Measurements from ENCODE around the gene B4GALT2.
A peak's percentile ranks its signal among the peaks of the same experiment; 100 is the strongest.

B4GALT2 gene

DNA sequence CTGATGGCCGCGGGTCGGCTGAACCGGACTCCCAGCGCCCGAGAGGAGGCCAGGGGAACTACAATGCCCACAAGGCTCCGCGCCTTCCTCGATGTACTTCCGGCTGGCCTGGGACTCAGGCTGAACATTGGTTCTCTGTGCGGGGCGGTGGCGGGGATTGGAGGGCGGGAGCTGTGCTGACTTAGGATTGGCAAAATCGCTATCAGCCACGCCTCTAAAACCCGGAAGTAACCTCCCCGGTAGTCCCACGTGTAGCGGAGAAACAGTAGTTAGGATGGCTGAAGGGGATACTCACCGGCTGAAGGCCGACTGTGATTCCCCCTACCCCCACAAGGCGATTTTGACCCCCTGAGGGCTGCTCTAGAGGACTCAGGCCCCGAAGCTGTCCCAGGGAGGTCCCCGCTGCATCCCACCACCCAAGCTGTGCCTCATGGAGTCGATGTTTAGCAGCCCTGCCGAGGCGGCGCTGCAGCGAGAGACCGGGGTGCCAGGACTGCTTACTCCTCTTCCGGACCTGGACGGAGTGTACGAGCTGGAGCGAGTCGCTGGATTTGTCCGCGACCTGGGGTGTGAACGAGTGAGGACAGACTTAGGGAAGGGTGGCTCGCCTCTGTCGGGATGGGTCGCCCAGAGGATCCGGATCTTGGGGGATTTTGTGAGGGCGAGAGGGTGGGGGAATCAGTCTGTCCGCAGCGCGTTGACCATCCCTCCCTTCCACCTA is 9.1 kb upstream of the B4GALT2 start, which contains the start of gene DPH2:
DPH2 (plus strand) TSS at position 265 of the 721 bp plus-strand sequence; CDS start at position 431, 166 bp downstream.
- peak; percentile 98 for DNase-seq (ENCODE audit: low spot score)

DNA sequence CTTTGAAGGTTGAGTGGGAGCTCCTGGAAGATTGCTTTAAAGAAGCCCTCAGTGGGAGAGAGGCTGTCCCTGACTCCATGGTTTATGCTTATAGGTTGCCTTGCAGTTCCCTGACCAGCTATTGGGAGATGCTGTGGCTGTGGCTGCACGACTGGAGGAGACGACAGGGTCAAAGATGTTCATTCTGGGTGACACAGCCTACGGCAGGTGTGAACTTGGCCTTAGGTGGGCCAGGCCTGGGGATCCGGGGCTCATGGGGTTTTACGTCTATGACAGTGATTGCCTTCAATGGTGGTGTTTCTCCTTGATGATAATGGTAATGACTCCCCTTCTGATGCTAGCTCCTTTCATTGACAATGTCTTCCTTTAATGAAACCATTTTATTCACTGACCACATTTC is 8.5 kb upstream of the B4GALT2 start:
- DNase-seq (ENCODE audit: low spot score): no peak

- no peak for DNase-seq (ENCODE audit: low spot score)
These were observed 8.1 kb upstream of the B4GALT2 start for GRCh38 chr1:43970911-43971310.

DNA sequence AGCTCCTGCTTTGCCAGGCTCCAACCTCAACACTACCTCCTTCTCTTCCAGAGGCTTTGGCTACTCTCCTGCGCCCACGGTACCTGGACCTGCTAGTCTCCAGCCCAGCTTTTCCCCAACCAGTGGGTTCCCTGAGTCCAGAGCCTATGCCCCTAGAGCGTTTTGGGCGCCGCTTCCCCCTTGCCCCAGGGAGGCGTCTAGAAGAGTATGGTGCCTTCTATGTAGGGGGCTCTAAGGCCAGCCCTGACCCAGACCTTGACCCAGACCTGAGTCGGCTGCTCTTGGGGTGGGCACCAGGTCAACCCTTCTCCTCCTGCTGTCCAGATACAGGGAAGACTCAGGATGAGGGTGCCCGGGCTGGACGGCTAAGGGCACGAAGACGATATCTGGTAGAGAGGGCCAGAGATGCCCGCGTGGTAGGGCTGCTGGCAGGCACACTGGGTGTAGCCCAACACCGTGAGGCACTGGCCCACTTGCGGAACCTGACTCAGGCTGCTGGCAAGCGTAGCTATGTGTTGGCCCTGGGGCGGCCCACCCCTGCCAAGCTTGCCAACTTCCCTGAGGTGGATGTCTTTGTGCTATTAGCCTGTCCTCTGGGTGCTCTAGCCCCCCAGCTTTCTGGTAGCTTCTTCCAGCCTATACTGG is 7.6 kb upstream of the B4GALT2 start:
- DNase-seq (ENCODE audit: low spot score): no peak

DNA sequence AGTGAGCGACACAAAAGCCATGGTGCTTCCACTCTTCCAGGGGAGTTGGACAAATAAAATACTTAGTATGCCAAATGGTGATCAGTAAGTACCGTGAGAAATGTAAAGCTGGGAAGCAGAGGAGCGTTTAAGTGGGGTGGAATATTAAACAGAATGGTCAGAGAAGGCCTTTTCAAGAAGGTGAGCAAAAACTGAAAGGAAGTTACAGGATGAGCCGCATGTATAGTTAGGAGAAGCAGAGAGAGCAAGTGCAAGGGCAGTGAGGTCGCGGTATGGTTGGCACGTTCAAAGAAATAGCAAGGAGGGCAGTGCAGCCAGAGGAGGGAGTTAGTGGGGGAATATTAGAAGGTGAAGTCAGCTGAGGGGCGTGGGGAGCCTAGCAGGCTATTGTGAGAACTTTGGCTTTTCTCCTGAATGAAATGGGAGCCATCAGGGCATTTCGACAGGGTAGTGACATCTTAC is 5.0 kb upstream of the B4GALT2 start:
- no peak for DNase-seq (ENCODE audit: low spot score)

DNA sequence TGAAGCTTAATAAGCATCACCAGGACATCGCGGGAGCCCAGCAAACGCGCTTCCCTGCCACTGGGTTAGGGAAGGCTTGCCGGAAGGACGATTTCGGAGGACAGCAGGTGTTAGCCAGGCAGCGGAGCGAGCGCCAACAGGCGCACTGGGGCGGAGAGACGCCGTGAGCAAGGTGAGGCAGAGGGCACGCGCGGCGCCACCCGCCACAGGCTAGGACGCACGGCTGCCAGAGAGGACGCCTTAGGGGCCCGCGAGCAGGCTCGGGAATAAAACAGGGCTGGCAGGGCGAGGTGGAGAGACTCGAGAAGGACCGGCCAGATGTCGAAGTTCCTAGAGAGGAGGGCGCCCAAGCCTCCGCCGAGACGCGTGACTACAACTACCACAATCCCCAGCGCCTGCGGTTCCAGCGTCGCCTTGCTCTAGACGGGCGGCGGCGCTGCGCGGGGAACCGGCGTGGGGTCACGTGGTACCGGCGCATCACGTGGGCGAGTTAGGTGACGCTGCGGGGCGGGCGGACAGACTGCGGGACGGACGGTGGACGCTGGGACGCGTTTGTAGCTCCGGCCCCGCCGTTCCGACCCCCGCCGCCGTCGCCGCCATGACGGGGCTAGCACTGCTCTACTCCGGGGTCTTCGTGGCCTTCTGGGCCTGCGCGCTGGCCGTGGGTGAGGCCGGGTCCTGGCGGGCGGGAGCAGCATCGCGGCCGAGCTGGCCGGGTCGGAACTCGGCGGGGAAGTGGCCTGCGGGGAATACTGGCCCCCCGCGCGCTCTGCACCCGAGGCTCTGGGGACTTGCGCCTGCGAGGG is 4.4 kb upstream of the B4GALT2 start, which contains the start of gene ATP6V0B:
ATP6V0B (plus strand) TSS at position 518 of the 806 bp plus-strand sequence; CDS start at position 599, 81 bp downstream.
- DNase-seq (ENCODE audit: low spot score): peak; percentile 98

DNA sequence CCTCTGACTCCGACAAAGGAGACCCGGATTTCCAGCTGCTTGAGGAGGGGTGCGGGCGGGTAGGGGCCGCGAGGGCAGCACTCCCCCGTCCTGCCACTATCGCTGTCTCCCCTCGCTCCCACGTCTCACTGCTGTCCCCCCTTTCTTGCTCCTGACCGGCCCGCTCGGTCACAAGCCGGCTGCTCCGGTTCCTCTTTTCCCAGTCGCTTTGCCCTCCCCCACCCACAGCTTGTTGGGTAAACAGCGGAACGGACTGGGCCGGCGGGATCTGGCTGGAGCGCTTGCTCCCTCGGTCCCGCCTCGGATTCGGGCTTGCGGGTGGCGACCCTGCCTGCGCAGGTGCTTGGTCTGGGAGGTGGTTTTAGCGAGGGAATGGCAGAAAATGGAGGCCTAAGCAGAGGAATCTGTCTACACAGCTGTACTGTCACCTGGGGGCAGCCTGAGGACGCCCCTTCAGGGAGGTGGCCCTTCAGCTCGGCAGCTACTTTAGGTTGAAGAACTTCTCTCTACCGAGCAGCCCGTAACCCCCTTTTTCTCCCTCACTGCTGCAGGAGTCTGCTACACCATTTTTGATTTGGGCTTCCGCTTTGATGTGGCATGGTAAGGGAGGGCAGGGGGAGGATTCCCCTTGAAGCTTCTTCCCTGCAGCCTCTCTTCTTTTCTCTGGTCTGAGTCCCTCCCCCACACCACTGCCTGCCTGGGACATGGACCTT is 3.6 kb upstream of the B4GALT2 start:
- DNase-seq (ENCODE audit: low spot score): peak; percentile 51

DNA sequence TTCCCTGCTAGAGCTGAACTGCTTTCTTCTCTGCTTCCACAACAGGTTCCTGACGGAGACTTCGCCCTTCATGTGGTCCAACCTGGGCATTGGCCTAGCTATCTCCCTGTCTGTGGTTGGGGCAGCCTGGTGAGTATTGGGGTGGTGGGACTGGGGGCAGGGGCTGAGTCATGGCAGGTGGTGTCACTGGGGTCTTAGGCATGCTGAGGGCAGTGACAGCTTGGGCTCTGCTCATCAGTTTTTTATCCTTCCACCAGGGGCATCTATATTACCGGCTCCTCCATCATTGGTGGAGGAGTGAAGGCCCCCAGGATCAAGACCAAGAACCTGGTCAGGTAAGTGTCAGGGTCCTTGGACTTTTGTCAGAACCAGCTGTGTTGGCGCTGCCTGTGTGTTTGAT is 3.0 kb upstream of the B4GALT2 start:
- DNase-seq (ENCODE audit: low spot score): no peak

DNA sequence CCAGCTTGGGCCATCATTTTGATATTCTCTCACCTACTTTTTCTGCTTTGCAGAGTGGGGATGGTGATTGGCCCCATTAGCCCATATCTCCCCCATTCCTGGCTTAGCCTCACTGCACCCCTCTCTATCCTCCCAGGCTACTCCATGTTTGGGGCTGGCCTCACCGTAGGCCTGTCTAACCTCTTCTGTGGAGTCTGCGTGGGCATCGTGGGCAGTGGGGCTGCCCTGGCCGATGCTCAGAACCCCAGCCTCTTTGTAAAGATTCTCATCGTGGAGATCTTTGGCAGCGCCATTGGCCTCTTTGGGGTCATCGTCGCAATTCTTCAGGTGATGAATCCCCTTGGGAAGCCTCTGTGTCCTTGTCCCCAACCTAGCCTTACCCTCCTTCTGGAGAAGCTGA is 2.1 kb upstream of the B4GALT2 start:
- DNase-seq (ENCODE audit: low spot score): no peak

DNA sequence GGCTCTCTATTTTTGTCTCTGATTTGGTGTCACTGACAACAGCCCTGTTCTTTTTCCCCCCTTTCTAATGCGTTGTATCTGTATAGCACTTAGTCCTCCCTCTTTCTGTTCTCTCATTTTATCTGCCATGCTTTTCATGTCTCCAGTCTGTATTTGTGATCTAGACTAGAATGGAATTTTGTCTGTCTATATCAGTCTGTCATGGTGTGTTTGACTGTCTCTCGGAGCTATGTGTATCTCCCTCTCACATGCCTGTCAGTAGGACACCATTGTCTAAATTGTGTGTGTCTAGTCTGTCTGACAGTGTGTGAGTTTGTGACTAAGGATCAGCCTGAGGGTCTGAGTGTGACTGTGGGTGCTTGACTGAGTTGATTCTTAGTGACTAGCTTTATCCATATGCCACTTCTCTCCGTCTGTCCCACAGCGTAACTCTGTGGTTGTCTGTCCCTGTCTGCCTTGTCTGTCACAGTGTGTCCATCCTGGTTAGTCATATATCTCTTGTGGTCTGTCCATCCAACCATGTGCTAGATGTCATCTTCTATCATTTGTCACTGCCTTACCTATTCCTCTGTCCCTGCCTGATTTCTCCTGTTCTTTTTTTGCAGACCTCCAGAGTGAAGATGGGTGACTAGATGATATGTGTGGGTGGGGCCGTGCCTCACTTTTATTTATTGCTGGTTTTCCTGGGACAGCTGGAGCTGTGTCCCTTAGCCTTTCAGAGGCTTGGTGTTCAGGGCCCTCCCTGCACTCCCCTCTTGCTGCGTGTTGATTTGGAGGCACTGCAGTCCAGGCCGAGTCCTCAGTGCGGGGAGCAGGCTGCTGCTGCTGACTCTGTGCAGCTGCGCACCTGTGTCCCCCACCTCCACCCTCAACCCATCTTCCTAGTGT is 1.4 kb upstream of the B4GALT2 start:
- no peak for DNase-seq (ENCODE audit: low spot score)

- DNase-seq (ENCODE audit: low spot score): no peak
These were observed 803 bp upstream of the B4GALT2 start for GRCh38 chr1:43978264-43978550.

- DNase-seq (ENCODE audit: low spot score): no peak
These were observed 184 bp downstream of the B4GALT2 start for GRCh38 chr1:43979261-43979527.

DNA sequence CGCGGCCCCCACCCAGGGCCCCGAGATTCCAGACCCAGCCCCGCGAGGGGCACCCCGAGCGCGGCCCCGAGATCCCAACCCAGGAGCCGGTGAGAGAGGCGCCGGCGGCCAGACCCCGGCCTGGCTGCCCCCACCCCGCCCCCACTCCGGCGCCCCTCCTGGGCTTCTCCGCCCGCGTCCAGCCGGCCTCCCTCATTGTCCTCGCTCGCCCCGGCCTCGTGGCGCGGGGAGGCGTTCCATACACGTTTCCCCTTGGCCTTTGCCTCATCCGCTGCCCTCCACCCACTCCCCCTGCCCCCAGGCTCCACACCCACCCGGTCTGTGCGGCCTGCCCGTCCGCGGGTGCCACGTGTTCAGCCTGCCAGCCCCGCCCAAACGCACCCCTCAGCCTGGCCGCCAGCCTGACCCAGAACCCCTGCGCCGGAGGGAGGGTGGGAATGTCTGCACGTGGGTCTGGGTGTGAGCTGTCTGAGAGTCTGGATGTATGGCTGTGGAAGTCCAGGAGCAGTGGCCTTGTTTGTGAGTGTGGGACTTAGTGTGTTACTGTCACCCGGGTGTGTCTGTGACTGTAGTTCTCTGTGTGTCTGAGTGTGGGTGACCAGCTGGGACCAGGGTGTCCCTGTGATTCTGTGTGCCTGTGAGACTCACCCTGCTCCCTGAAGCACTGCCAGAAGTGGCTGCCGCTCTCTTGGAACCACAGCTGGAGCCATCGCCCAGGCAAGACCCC is 681 bp downstream of the B4GALT2 start:
- peak; percentile 45 for DNase-seq (ENCODE audit: low spot score)

DNA sequence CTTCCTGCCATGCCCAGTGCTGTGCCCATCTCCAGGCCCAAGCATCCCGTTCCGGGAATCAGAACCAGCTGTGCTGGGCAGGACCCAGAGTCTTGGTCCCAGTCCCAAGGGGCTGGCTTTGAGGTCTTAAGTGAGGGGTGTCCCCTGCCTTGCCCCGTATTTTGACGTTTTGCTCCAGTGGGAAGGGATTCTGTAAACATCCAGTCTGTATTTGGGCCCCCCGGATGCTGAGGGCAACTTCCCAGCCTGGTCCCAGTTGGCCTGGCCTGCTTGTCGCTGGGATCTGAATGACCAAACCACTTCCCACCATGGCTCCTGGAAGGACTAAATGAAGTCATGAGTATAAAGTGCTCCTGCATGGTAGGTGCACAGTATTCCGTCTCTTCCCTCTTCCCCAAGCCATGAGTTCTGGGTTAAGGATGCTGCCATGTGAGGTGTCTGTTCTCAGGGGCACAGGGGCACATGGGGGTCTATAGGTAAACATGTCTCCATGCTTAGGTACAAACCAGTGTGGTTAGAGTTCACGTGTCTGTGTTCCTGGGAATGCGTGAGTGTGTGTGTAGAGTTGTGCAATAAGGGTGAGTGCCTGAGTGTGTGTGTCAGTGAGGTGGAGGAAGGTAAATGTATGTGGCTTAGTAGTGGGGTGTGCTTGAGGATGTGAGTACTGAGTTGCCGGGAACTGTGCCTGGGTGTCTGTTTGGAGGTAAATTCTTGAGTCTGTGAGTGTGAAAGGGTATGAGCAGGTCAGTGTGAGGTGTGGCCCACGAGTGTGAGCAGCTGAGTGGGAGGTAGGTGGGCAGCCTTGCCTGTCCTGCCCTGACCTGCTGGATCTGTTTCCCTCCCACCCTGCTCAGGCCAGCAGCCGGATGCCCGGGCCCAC is 1.5 kb downstream of the B4GALT2 start:
- no peak for DNase-seq (ENCODE audit: low spot score)

- no peak for DNase-seq (ENCODE audit: low spot score)
These were observed 2.1 kb downstream of the B4GALT2 start for GRCh38 chr1:43981135-43981491.

DNA sequence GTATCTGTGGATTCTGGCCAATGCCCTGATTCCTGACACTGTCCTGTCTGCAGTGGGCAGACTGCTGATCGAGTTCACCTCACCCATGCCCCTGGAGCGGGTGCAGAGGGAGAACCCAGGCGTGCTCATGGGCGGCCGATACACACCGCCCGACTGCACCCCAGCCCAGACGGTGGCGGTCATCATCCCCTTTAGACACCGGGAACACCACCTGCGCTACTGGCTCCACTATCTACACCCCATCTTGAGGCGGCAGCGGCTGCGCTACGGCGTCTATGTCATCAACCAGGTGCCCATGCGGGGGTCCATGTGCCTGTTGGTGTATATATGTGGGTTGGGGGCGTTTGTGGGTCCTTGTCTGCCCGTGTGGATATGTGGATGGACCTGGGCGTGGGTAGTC is 2.6 kb downstream of the B4GALT2 start:
- no peak for DNase-seq (ENCODE audit: low spot score)

DNA sequence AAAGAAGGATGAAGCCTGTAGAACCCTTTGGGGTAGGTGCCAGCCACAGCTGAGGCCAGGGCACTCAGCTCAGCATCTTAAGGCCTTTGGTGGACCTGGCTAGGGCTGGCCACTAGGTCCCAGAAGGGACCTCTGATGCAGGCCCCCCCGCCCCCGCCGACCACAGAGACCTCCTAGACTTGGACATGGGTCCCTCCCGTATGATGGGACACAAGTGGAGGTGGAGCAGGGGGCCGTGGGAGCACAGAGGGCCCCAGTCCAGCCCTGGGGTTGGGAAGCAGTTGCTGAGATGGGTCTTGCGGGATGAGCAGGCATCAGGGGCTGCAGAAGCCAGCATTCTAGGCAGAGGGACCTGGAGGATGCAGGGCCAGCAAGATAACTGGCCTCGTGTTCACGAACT is 3.2 kb downstream of the B4GALT2 start:
- no peak for DNase-seq (ENCODE audit: low spot score)

DNA sequence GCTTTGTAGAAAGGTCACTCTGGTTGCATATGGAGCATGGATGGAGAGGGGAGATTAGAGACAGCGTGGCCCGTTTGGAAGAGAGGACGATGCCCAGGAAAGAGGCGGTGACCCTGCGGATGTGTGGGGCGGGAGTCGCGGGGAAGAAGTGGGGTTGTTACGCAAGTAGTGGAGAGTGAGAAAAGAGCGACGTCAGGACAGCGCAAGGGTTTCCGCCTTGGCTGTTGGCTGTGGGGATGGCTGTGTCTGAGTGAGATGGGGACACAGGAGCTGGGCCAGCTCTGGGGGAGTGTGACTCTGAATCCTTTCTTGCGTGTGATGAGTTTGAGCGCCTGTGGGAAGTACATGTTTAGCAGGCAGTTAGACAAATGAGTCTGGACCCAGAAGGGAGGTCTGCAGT is 3.8 kb downstream of the B4GALT2 start:
- no peak for DNase-seq (ENCODE audit: low spot score)

DNA sequence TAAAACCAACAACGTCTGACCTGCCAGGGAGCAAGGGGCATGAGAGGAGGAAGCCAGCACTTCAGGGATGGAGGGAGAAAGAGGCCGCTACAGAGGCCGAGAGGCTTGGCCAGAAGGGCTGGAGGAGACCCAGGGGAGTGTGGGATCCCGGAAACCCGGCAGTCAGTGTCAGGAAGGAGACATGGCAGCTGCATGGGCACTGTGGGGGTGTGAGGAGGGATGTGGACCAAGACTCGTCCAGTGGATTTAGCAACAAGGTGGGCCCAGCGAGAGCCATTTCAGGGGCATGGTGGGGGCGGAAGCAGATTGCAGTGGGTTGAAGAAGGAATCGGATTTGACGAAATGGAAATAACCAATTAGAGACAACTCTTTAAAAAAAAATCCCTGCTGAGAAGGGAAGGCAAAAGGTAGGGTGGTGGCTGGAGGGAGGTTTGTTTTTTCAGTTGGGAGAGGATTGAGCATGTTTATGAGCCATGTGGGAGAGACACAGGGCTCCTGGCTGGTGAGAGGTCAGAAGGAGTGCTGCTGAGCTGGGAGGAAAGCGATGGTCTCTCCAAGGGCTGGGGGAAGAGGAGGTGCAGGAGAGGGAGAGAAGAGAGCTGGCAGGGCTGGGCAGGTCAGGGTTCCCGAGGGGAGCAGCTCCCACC is 4.4 kb downstream of the B4GALT2 start:
- DNase-seq (ENCODE audit: low spot score): no peak

Measured in Ammon's horn (tissue), 1 donor.